Kidney (tissue), 14 donors: ENCODE measurements around the gene PIF1. TPM values are rescaled to one million over a fixed set of nuclear protein-coding genes. Genes with fewer than 3 reads are reported as not detected.

Experiments used
- DNase-seq, 5 donors: peaks; one replicate each; pipeline ENCODE4 v3.0.0-alpha.2; 2013 to 2020
- FAIRE-seq: peaks from 2 replicates; lab custom pipeline; 2012; peaks lifted over from hg19 to GRCh38; lab: Jason Lieb, UNC
- H3K27ac ChIP-seq, 2 donors: one replicate each; pipeline ENCODE4 v1.7.0; 2013; ENCODE audit warnings: low read depth in 2 of 2, low read length in 2 of 2, inconsistent platforms in 1 of 2
- H3K27me3 ChIP-seq: one replicate; pipeline ENCODE4 v1.7.1; 2013; ENCODE audit warnings: low read length, inconsistent platforms; ENCODE audit not compliant: control insufficient read depth, insufficient read depth
- H3K36me3 ChIP-seq, 3 donors: one replicate each; pipeline versions ENCODE4 v1.7.0 to v1.7.1; 2013; ENCODE audit warnings: low read length in 3 of 3, control low read depth in 1 of 3, inconsistent platforms in 1 of 3; ENCODE audit not compliant: insufficient read depth in 3 of 3, control insufficient read depth in 2 of 3
- H3K4me1 ChIP-seq, 3 donors: one replicate each; pipeline versions ENCODE4 v1.7.0 to v1.7.1; 2013; ENCODE audit warnings: low read length in 3 of 3, inconsistent platforms in 1 of 3, low read depth in 1 of 3; ENCODE audit not compliant: control insufficient read depth in 2 of 3, insufficient read depth in 2 of 3
- H3K4me3 ChIP-seq, 3 donors: one replicate each; pipeline versions ENCODE4 v1.7.0 to v1.8.1; 2013; ENCODE audit warnings: low read length in 3 of 3, control low read depth in 1 of 3, inconsistent platforms in 1 of 3
- H3K9ac ChIP-seq, 3 donors: one replicate each; pipeline versions ENCODE4 v1.7.0 to v1.7.1; 2013; ENCODE audit warnings: low read length in 3 of 3, control low read depth in 1 of 3, inconsistent platforms in 1 of 3
- H3K9me3 ChIP-seq, 3 donors: one replicate each; pipeline versions ENCODE4 v1.7.0 to v1.7.1; 2013; ENCODE audit warnings: low read length in 3 of 3, control low read depth in 1 of 3, inconsistent platforms in 1 of 3; ENCODE audit not compliant: control insufficient read depth in 2 of 3, insufficient read depth in 1 of 3
- intact Hi-C: fragments of 100-400 bp; cut with DNase I; formaldehyde crosslinking; loops from one replicate; pipeline ENCODE4 v1.11.1; 2022
- polyA plus RNA-seq: library from polyadenylated mRNA; stranded (reverse); fragments of 350-450 nt; fragmentation: Illumina TruSeq; extraction: RNeasy Lipid Tissue Mini Kit (QIAGEN cat#74804); gene quantifications from one replicate; pipeline ENCODE4 v1.2.3, GENCODE V29; 2014; ENCODE audit warnings: low read depth, low replicate concordance; ENCODE audit not compliant: insufficient read depth
- total RNA-seq: library from RNA; stranded (reverse); fragmentation: NEBNext Ultra II Directional; extraction: Animal tissue kit (Norgen Biotek cat#: 25700); gene quantifications from one replicate; pipeline ENCODE4 v1.2.1, GENCODE V29; 2021
- TF ChIP-seq, protein P1 (sequence below): IDR thresholded peaks from 3 replicates; pipeline ENCODE4 v1.5.1; 2012; ENCODE audit warnings: mild to moderate bottlenecking, moderate library complexity, borderline replicate concordance; ENCODE audit not compliant: insufficient read depth; ENCODE audit errors: extremely low read depth
- donor health status: control.
- donor health status: control.
- donor health status: control.
- donor health status: control.
- donor health status: control.
- donor health status: DM: yes; HTN: yes; CAD: no.
- donor health status: Normal renal cell carcinoma (clear cell type).

Gene PIF1
- total and polyA plus RNA-seq, 2 donors from 2014 or later = 0.47 to 2.0 TPM

DNA sequence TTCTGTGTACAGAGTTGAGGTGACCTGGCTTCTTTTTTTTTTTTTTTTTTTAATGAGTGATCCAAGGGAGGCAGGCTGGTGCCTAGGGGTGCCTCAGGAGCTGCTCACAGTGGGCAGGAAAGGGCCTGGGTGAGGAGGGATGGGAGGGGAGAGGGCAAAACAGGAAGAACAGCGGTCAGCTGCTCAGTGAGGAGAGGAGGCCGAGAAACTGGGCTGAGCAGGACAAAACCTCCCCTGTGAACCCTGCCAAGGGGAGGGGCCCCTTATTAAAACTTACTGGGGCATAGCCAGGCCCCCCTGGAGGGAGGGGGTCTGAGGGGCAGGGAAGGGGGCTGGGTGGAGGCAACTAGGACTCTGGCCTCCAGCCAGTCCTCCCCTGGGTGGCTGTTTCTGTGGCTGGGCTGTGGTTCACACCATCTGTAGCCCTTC is 19.8 kb upstream of the PIF1 start:
- DNase-seq = peak; percentile 45 to 82 (median 68)
- Histone ChIP-seq H3K36me3 (peaks cover 0 to 4% (median under 1%) of the 10 kb centered on the region in 3 donors), H3K9ac (peak overlapping the region in 1 of 3 donors; percentile 62), H3K4me3 (peak overlapping the region in 1 of 3 donors; percentile 94), H3K9me3 (no peaks in the 10 kb centered on the region), H3K27me3 (no peaks in the 10 kb centered on the region), H3K4me1 (peaks cover 0 to 39% (median 23%) of the 10 kb centered on the region in 3 donors), H3K27ac (peak overlapping the region; percentile 71 to 74)
- TF ChIP-seq, protein P1, sequence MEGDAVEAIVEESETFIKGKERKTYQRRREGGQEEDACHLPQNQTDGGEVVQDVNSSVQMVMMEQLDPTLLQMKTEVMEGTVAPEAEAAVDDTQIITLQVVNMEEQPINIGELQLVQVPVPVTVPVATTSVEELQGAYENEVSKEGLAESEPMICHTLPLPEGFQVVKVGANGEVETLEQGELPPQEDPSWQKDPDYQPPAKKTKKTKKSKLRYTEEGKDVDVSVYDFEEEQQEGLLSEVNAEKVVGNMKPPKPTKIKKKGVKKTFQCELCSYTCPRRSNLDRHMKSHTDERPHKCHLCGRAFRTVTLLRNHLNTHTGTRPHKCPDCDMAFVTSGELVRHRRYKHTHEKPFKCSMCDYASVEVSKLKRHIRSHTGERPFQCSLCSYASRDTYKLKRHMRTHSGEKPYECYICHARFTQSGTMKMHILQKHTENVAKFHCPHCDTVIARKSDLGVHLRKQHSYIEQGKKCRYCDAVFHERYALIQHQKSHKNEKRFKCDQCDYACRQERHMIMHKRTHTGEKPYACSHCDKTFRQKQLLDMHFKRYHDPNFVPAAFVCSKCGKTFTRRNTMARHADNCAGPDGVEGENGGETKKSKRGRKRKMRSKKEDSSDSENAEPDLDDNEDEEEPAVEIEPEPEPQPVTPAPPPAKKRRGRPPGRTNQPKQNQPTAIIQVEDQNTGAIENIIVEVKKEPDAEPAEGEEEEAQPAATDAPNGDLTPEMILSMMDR = no peak
- intact Hi-C loops = loop anchor here (10.0 kb wide), 1 partner anchor 60 kb away; no protein-coding TSS in a partner anchor
- FAIRE-seq = no peak

DNA sequence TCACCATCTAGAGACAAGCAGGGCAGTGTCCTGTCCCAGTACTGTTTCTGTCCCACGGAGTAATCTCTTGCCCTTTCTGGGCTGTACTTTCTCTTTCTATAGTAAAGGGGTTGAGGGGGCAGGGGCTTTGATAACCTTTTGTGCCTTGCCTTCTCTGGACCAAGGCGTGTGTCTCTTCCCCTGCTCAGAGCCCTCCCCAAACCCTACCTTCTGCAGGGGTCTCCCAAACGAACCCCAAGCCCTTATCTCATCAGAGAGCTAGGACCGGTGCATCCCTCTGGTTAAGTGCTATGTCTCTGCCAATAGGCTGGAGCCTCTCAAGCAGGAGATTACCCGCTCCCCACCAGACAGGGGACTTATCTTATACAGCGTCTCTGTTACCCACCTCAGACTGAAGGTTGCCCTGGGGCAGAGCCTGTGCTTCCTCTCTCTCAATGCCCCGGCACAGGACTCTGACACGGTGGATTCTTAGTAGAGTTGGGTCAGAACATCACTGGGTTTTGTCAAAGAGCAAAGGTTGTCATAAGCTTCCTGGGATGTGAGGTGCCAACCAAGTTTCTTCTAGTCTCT is 19.2 kb upstream of the PIF1 start:
- TF ChIP-seq, protein P1 = no peak
- no peaks in the 10 kb centered on the region for H3K27me3 ChIP-seq
- H3K27ac ChIP-seq = peak overlapping the region; percentile 71 to 74
- peaks cover 0 to 4% (median 0%) of the 10 kb centered on the region in 3 donors for H3K36me3 ChIP-seq
- H3K4me1 ChIP-seq = peaks cover 0 to 39% (median 23%) of the 10 kb centered on the region in 3 donors
- H3K9me3 ChIP-seq = no peaks in the 10 kb centered on the region
- FAIRE-seq (no peak), DNase-seq (peak in 2 of 5 donors; percentile 29 to 37)
- intact Hi-C loops = loop anchor here (10.0 kb wide), 1 partner anchor 60 kb away; no protein-coding TSS in a partner anchor
- H3K4me3 ChIP-seq = peak overlapping the region in 2 of 3 donors; percentile 33 to 94
- peak overlapping the region in 2 of 3 donors; percentile 50 to 62 for H3K9ac ChIP-seq

DNA sequence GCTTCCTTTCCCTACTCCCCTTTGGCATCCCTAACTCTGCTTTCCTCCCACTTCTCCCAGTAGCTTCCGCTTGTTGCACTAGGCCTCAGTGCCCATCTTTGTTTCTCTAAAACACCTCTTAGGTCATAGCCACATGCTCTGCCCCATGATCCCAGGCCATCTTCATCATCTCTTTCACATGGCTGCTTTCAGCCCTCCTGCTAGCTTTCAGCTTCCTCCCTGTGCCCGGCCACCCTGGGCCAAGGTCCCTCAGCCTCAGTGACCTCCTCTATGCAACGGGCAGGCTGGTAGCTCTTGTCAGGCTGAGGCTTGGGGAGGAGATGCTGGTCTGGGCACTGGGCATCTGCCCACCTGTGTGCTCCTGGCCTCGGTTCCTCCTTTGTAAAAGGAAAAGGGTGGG is 18.5 kb upstream of the PIF1 start:
- Histone ChIP-seq H3K27ac (peak overlapping the region in 1 of 2 donors; percentile 71), H3K4me3 (peak overlapping the region in 2 of 3 donors; percentile 8 to 94), H3K27me3 (no peaks in the 10 kb centered on the region), H3K4me1 (peaks cover 0 to 39% (median 23%) of the 10 kb centered on the region in 3 donors), H3K36me3 (peaks cover 0 to 4% (median 0%) of the 10 kb centered on the region in 3 donors), H3K9ac (peak overlapping the region in 2 of 3 donors; percentile 8 to 62), H3K9me3 (no peaks in the 10 kb centered on the region)
- FAIRE-seq = no peak
- intact Hi-C loops = loop anchor here (10.0 kb wide), 1 partner anchor 61 kb away; no protein-coding TSS in a partner anchor
- TF ChIP-seq, protein P1 = no peak
- peak in 1 of 5 donors; percentile 35 for DNase-seq
